SK-N-SH (cell line): Measurements from ENCODE around the gene ARHGAP4. TPM values are rescaled to one million over a fixed set of nuclear protein-coding genes. Genes with fewer than 3 reads are reported as not detected.

ENCODE experiments used
- CTCF ChIA-PET: fragments of 300-600, 350-600 bp; formaldehyde crosslinking; extraction: SDS; loops from one replicate; lab custom pipeline; 2021; lab: Yijun Ruan, JAX
- POLR2A ChIA-PET: fragments of 350-600 bp; sonication (Branson Sonifier 250); formaldehyde crosslinking; extraction: SDS; loops from one replicate; lab custom pipeline; 2020; ENCODE audit warnings: antibody characterized with exemption, inconsistent platforms; lab: Yijun Ruan, JAX
- DNase-seq: peaks from one replicate; pipeline ENCODE4 v3.0.0; 2012
- H2AFZ ChIP-seq: fragments of 200-600 bp; sonication (generic); 2 replicates; pipeline ENCODE4 v1.8.1; 2016; ENCODE audit warnings: antibody characterized with exemption, mild to moderate bottlenecking, low read depth
- H3F3A ChIP-seq: fragments of 200-600 bp; sonication (generic); replicated peaks from 2 replicates; pipeline ENCODE3; 2016; ENCODE audit warnings: antibody characterized with exemption, mild to moderate bottlenecking; ENCODE audit not compliant: insufficient read depth
- H3K27ac ChIP-seq, 2 experiments: fragments of 200-500 bp in 1 of 2; fragments of 200-600 bp in 1 of 2; sonication (Bioruptor generic) in 1 of 2; sonication (generic), shearing (Covaris generic) in 1 of 2; 2 replicates each; pipeline versions ENCODE4 v1.5.1 to v1.6.1; 2014 to 2016; ENCODE audit warnings: low read depth in 2 of 2, inconsistent platforms in 1 of 2, low read length in 1 of 2, mild to moderate bottlenecking in 1 of 2, mixed read lengths in 1 of 2
- H3K27me3 ChIP-seq: fragments of 200-600 bp; sonication (generic), shearing (Covaris generic); 2 replicates; pipeline ENCODE4 v1.6.1; 2016; ENCODE audit warnings: mixed run types; ENCODE audit not compliant: insufficient read depth
- H3K36me3 ChIP-seq, 2 experiments: fragments of 200-500 bp in 1 of 2; fragments of 200-600 bp in 1 of 2; sonication (Bioruptor generic) in 1 of 2; sonication (generic) in 1 of 2; replicated peaks in 1 of 2; 2 replicates each; pipeline versions ENCODE3 to v1.5.1; 2014 to 2016; ENCODE audit warnings: low read length in 1 of 2, mild to moderate bottlenecking in 1 of 2; ENCODE audit not compliant: insufficient read depth in 2 of 2, control insufficient read depth in 1 of 2
- H3K4me1 ChIP-seq, 2 experiments: fragments of 200-500 bp in 1 of 2; fragments of 200-600 bp in 1 of 2; sonication (Bioruptor generic) in 1 of 2; sonication (generic), shearing (Covaris generic) in 1 of 2; 2 replicates each; pipeline versions ENCODE4 v1.5.1 to v1.6.1; 2014 to 2016; ENCODE audit warnings: low read depth in 1 of 2, low read length in 1 of 2, mixed run types in 1 of 2; ENCODE audit not compliant: insufficient read depth in 2 of 2, control insufficient read depth in 1 of 2
- H3K4me2 ChIP-seq: fragments of 200-600 bp; sonication (generic), shearing (Covaris generic); 2 replicates; pipeline ENCODE4 v1.6.1; 2017; ENCODE audit warnings: mixed run types
- H3K4me3 ChIP-seq, 2 experiments: fragments of 200-500 bp in 1 of 2; fragments of 200-600 bp in 1 of 2; sonication (Bioruptor generic) in 1 of 2; sonication (generic), shearing (Covaris generic) in 1 of 2; 2 replicates each; pipeline versions ENCODE4 v1.5.1 to v1.8.1; 2014 to 2016; ENCODE audit warnings: low read depth in 2 of 2, inconsistent platforms in 1 of 2, low read length in 1 of 2, mild to moderate bottlenecking in 1 of 2, mixed read lengths in 1 of 2, moderate library complexity in 1 of 2
- H3K79me2 ChIP-seq: fragments of 200-600 bp; sonication (generic); 2 replicates; pipeline ENCODE4 v1.8.1; 2017; ENCODE audit warnings: mild to moderate bottlenecking; ENCODE audit not compliant: insufficient read depth
- H3K9ac ChIP-seq: fragments of 200-600 bp; sonication (generic); 2 replicates; pipeline ENCODE4 v1.6.1; 2017; ENCODE audit warnings: mixed run types
- H3K9me2 ChIP-seq: fragments of 200-600 bp; sonication (generic); 2 replicates; pipeline ENCODE4 v1.6.1; 2017; ENCODE audit warnings: mixed run types
- H3K9me3 ChIP-seq: fragments of 200-600 bp; sonication (generic); 2 replicates; pipeline ENCODE4 v1.6.1; 2017; ENCODE audit warnings: mixed run types, mild to moderate bottlenecking, moderate library complexity
- H4K20me1 ChIP-seq: fragments of 200-600 bp; sonication (generic); 2 replicates; pipeline ENCODE4 v1.6.1; 2017; ENCODE audit warnings: mild to moderate bottlenecking, mixed run types; ENCODE audit not compliant: insufficient read depth
- ELF1 ChIP-seq: IDR thresholded peaks from 2 replicates; pipeline ENCODE4 v1.4.0; 2012
- EP300 ChIP-seq, 2 experiments: IDR thresholded peaks; 2 replicates each; pipeline versions ENCODE4 v1.4.0 to v1.6.1; 2012; ENCODE audit warnings: borderline replicate concordance in 1 of 2, low read depth in 1 of 2, low read length in 1 of 2
- EZH2phosphoT487 ChIP-seq: fragments of 200-600 bp; sonication (generic); IDR thresholded peaks from 2 replicates; pipeline ENCODE4 v1.6.1; 2017; ENCODE audit warnings: low read depth, mixed run types, mild to moderate bottlenecking, antibody characterized with exemption, moderate library complexity, borderline replicate concordance
- FOXJ3 ChIP-seq: sonication (generic); formaldehyde crosslinking; IDR thresholded peaks from 2 replicates; pipeline ENCODE4 v1.5.1; 2020; ENCODE audit warnings: mild to moderate bottlenecking, missing genetic modification reagents
- FOXM1 ChIP-seq: IDR thresholded peaks from 2 replicates; pipeline ENCODE4 v1.4.0; 2012; ENCODE audit warnings: low read depth, mild to moderate bottlenecking
- GABPA ChIP-seq: IDR thresholded peaks from 2 replicates; pipeline ENCODE4 v1.4.0; 2012; ENCODE audit warnings: low read depth, mild to moderate bottlenecking
- GATA2 ChIP-seq: sonication (generic); formaldehyde crosslinking; IDR thresholded peaks from 2 replicates; pipeline ENCODE4 v1.5.0; 2020; ENCODE audit warnings: mild to moderate bottlenecking, missing genetic modification reagents
- MXI1 ChIP-seq: IDR thresholded peaks from 2 replicates; pipeline ENCODE4 v1.6.1; 2012; ENCODE audit warnings: mild to moderate bottlenecking, low read depth, low read length, improper control_type of control experiment
- RAD21 ChIP-seq: IDR thresholded peaks from 2 replicates; pipeline ENCODE4 v1.6.1; 2012; ENCODE audit warnings: mild to moderate bottlenecking, low read length
- REST ChIP-seq: IDR thresholded peaks from 2 replicates; pipeline ENCODE4 v1.6.1; 2012; ENCODE audit warnings: mild to moderate bottlenecking, low read depth, low read length, moderate library complexity
- RFX5 ChIP-seq: IDR thresholded peaks from 2 replicates; pipeline ENCODE4 v1.6.1; 2012; ENCODE audit warnings: mild to moderate bottlenecking, improper control_type of control experiment, low read length
- RXRA ChIP-seq: IDR thresholded peaks from 2 replicates; pipeline ENCODE4 v1.4.0; 2012; ENCODE audit warnings: low read depth, mild to moderate bottlenecking, borderline replicate concordance
- SIN3A ChIP-seq: IDR thresholded peaks from 2 replicates; pipeline ENCODE4 v1.6.1; 2012; ENCODE audit warnings: low read depth, mild to moderate bottlenecking, low read length, moderate library complexity, borderline replicate concordance
- SMC3 ChIP-seq: IDR thresholded peaks from 2 replicates; pipeline ENCODE4 v1.6.1; 2012; ENCODE audit warnings: low read depth, low read length, improper control_type of control experiment
- TCF12 ChIP-seq: IDR thresholded peaks from 2 replicates; pipeline ENCODE4 v1.4.0; 2012
- YY1 ChIP-seq: IDR thresholded peaks from 2 replicates; pipeline ENCODE4 v1.4.0; 2012; ENCODE audit warnings: low read depth, mild to moderate bottlenecking
- ZBTB33 ChIP-seq: IDR thresholded peaks from 2 replicates; pipeline ENCODE4 v1.4.0; 2012; ENCODE audit warnings: low read depth, borderline replicate concordance
- WGBS: methylation state at CpG from one replicate; pipeline ENCODE4 v1.1.6; 2017; ENCODE audit warnings: low lambda C conversion rate; 5-methylcytosine and 5-hydroxymethylcytosine counted together
- polyA plus RNA-seq, 3 experiments: library from polyadenylated mRNA; depleted of rRNA; stranded (reverse); fragments of >200 nt; gene quantifications; 2 replicates each; pipeline ENCODE4 v1.2.3, GENCODE V29; 2012
- TF ChIP-seq, protein P1 (sequence below): fragments of 150-350 bp; IDR thresholded peaks from 2 replicates; pipeline ENCODE4 v1.6.1; 2016; ENCODE audit warnings: mild to moderate bottlenecking, low read depth, low read length
- TF ChIP-seq, protein P2 (sequence below): IDR thresholded peaks from 2 replicates; pipeline ENCODE4 v1.4.0; 2012; ENCODE audit warnings: low read depth, borderline replicate concordance
- TF ChIP-seq, protein P3 (sequence below): IDR thresholded peaks from 2 replicates; pipeline ENCODE4; 2012

ARHGAP4 gene
- polyA plus RNA-seq, 1 of the 3 experiments (the other 2 are of a cell fraction), result 1.6 TPM

GRCh38 chrX:153944140-153944799 lies 18.2 kb upstream of the ARHGAP4 start, which contains the start of gene RENBP:
TSS of gene RENBP (minus strand) at chrX:153944643. CDS start at chrX:153944610, 33 bp downstream.
- H3K9ac ChIP-seq, result no peak within 1 kb of the TSS
- H3K4me2 ChIP-seq, result no peak within 1 kb of the TSS
- WGBS, result 8% methylated on average over 2 of the region's 31 CpGs
- H3K27me3 ChIP-seq, result no peaks in the 10 kb centered on the region
- peaks cover 0 to 19% of the 10 kb centered on the region in 2 experiments for H3K36me3 ChIP-seq
- TF ChIP-seq MXI1 (no peak), RFX5 (no peak), ZBTB33 (no peak), EZH2phosphoT487 (no peak), REST (no peak), FOXJ3 (CRISPR knock-in tag) (no peak), RAD21 (no peak), FOXM1 (no peak), TCF12 (no peak), GABPA (no peak), SIN3A (no peak), GATA2 (no peak), RXRA (no peak), YY1 (no peak), ELF1 (no peak), SMC3 (no peak), EP300 (IDR thresholded peaks at IDR 0.05; ENCODE audit: borderline replicate concordance in 1 of 2, low read depth in 1 of 2, low read length in 1 of 2) (no peak)
- TF ChIP-seq, protein P1, sequence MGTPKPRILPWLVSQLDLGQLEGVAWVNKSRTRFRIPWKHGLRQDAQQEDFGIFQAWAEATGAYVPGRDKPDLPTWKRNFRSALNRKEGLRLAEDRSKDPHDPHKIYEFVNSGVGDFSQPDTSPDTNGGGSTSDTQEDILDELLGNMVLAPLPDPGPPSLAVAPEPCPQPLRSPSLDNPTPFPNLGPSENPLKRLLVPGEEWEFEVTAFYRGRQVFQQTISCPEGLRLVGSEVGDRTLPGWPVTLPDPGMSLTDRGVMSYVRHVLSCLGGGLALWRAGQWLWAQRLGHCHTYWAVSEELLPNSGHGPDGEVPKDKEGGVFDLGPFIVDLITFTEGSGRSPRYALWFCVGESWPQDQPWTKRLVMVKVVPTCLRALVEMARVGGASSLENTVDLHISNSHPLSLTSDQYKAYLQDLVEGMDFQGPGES, result no peak
- TF ChIP-seq, protein P2, sequence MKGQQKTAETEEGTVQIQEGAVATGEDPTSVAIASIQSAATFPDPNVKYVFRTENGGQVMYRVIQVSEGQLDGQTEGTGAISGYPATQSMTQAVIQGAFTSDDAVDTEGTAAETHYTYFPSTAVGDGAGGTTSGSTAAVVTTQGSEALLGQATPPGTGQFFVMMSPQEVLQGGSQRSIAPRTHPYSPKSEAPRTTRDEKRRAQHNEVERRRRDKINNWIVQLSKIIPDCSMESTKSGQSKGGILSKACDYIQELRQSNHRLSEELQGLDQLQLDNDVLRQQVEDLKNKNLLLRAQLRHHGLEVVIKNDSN, result no peak
- TF ChIP-seq, protein P3, sequence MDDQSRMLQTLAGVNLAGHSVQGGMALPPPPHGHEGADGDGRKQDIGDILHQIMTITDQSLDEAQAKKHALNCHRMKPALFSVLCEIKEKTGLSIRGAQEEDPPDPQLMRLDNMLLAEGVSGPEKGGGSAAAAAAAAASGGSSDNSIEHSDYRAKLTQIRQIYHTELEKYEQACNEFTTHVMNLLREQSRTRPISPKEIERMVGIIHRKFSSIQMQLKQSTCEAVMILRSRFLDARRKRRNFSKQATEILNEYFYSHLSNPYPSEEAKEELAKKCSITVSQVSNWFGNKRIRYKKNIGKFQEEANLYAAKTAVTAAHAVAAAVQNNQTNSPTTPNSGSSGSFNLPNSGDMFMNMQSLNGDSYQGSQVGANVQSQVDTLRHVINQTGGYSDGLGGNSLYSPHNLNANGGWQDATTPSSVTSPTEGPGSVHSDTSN, result no peak
- H3K27ac ChIP-seq, result no peak within 1 kb of the TSS
- no peaks in the 10 kb centered on the region for H3K9me3 ChIP-seq
- peak; percentile 70 for DNase-seq
- H3F3A ChIP-seq, result peaks cover 17% of the 10 kb centered on the region
- H3K9me2 ChIP-seq, result no peaks in the 10 kb centered on the region
- peak within 1 kb of the TSS in 1 of 2 experiments; percentile 21; a peak in 1 of 4 replicates for H3K4me3 ChIP-seq
- H3K79me2 ChIP-seq, result no peaks in the 10 kb centered on the region
- ChIA-PET POLR2A (interaction anchor here (1.2 kb wide), 1 partner anchor 17 kb away, joined by 9 read pairs; no protein-coding TSS in a partner anchor), CTCF (interaction anchor here (1.1 to 11.8 kb wide), 5 partner anchors 8 to 180 kb away, joined by 3 to 271 read pairs (median 134); partner anchors contain the start of genes ARHGAP4, HCFC1, NAA10 and PLXNB3)
- no peak within 1 kb of the TSS for H2AFZ ChIP-seq
- H3K4me1 ChIP-seq, result peaks cover 0 to 2% of the 10 kb centered on the region in 2 experiments; a peak in 1 of 4 replicates
- H4K20me1 ChIP-seq, result 0 out of 2 replicates have a peak, but pooled peaks cover 9% of the 10 kb centered on the region
